HepG2 (cell line): ENCODE data around the gene SIT1. TPM values are rescaled to one million over a fixed set of nuclear protein-coding genes. Genes with fewer than 3 reads are reported as not detected.

ENCODE experiments used
- CREB3 ChIP-seq: sonication (generic); formaldehyde crosslinking; IDR thresholded peaks from 2 replicates; pipeline ENCODE4 v1.5.0; 2020; ENCODE audit warnings: missing genetic modification reagents
- ESRRA ChIP-seq: sonication (generic); formaldehyde crosslinking; IDR thresholded peaks from 2 replicates; pipeline ENCODE4 v1.5.1; 2020; ENCODE audit warnings: mild to moderate bottlenecking, low read depth, missing genetic modification reagents
- FLYWCH1 ChIP-seq: sonication (generic); formaldehyde crosslinking; IDR thresholded peaks from 2 replicates; pipeline ENCODE4 v1.8.1; 2023; ENCODE audit warnings: mild to moderate bottlenecking, missing genetic modification reagents
- FOXO1 ChIP-seq: sonication (generic); formaldehyde crosslinking; IDR thresholded peaks from 2 replicates; pipeline ENCODE4 v1.4.0; 2020; ENCODE audit warnings: missing genetic modification reagents
- GATAD1 ChIP-seq: IDR thresholded peaks from 2 replicates; pipeline ENCODE4 v1.6.1; 2016; ENCODE audit warnings: missing genetic modification reagents, missing compliant biosample characterization
- GTF2F1 ChIP-seq: fragments of 150-350 bp; IDR thresholded peaks from 2 replicates; pipeline ENCODE4 v1.6.1; 2014; ENCODE audit warnings: low read length
- HIVEP1 ChIP-seq: sonication (generic); formaldehyde crosslinking; IDR thresholded peaks from 2 replicates; pipeline ENCODE4 v1.4.0; 2020; ENCODE audit warnings: mild to moderate bottlenecking, missing genetic modification reagents
- IRX3 ChIP-seq: sonication (generic); formaldehyde crosslinking; IDR thresholded peaks from 2 replicates; pipeline ENCODE4 v1.8.1; 2023; ENCODE audit warnings: mild to moderate bottlenecking, low read depth, missing genetic modification reagents, borderline replicate concordance
- PHF20 ChIP-seq: sonication (generic); formaldehyde crosslinking; IDR thresholded peaks from 2 replicates; pipeline ENCODE4 v1.5.0; 2020; ENCODE audit warnings: mild to moderate bottlenecking, missing genetic modification reagents
- PRDM10 ChIP-seq: sonication (generic); formaldehyde crosslinking; IDR thresholded peaks from 2 replicates; pipeline ENCODE4 v1.4.0; 2020; ENCODE audit warnings: low read depth, missing genetic modification reagents
- RAD51 ChIP-seq: fragments of 450-650 bp; IDR thresholded peaks from 2 replicates; pipeline ENCODE4 v1.6.1; 2016; ENCODE audit warnings: borderline replicate concordance
- RORA ChIP-seq: sonication (generic); formaldehyde crosslinking; IDR thresholded peaks from 2 replicates; pipeline ENCODE4 v1.5.0; 2020; ENCODE audit warnings: mild to moderate bottlenecking, missing genetic modification reagents, moderate library complexity
- SCMH1 ChIP-seq: sonication (generic); formaldehyde crosslinking; IDR thresholded peaks from 2 replicates; pipeline ENCODE4 v1.9.0; 2021; ENCODE audit warnings: missing genetic modification reagents, mild to moderate bottlenecking, borderline replicate concordance
- SPEN ChIP-seq: sonication (generic); formaldehyde crosslinking; IDR thresholded peaks from 2 replicates; pipeline ENCODE4 v1.5.1; 2020; ENCODE audit warnings: low read depth, mild to moderate bottlenecking, missing genetic modification reagents
- ZFYVE20 ChIP-seq: sonication (generic); formaldehyde crosslinking; IDR thresholded peaks from 2 replicates; pipeline ENCODE4 v1.8.0; 2023; ENCODE audit warnings: low read depth, mild to moderate bottlenecking, moderate library complexity, missing genetic modification reagents, borderline replicate concordance
- ZMYM2 ChIP-seq: sonication (generic); formaldehyde crosslinking; IDR thresholded peaks from 2 replicates; pipeline ENCODE4 v1.8.0; 2022; ENCODE audit warnings: mild to moderate bottlenecking, missing genetic modification reagents
- ZNF432 ChIP-seq: sonication (generic); formaldehyde crosslinking; IDR thresholded peaks from 2 replicates; pipeline ENCODE4 v1.5.0; 2020; ENCODE audit warnings: missing genetic modification reagents, mild to moderate bottlenecking, borderline replicate concordance
- ZNF616 ChIP-seq: sonication (generic); formaldehyde crosslinking; IDR thresholded peaks from 2 replicates; pipeline ENCODE4 v1.5.0; 2020; ENCODE audit warnings: low read depth, mild to moderate bottlenecking, missing genetic modification reagents
- ZNF775 ChIP-seq: sonication (generic); formaldehyde crosslinking; IDR thresholded peaks from 2 replicates; pipeline ENCODE4 v1.4.0; 2020; ENCODE audit warnings: missing genetic modification reagents, mild to moderate bottlenecking, moderate library complexity, borderline replicate concordance
- ZSCAN31 ChIP-seq: sonication (generic); formaldehyde crosslinking; IDR thresholded peaks from 2 replicates; pipeline ENCODE4 v1.5.0; 2020; ENCODE audit warnings: low read depth, mild to moderate bottlenecking, missing genetic modification reagents
- polyA plus RNA-seq, 8 experiments: library from polyadenylated mRNA; depleted of rRNA in 3 of 8; stranded (reverse) in 7 of 8; unstranded in 1 of 8; fragments of >200 nt; fragmentation: Illumina TruSeq in 4 of 8; extraction: Trizol in 4 of 8; gene quantifications; 2 replicates each; pipeline versions ENCODE4 v1.2.1 to v1.2.3, GENCODE V29; 2011 to 2016; ENCODE audit warnings: low read depth in 4 of 8, missing spikeins in 1 of 8, mixed read lengths in 1 of 8; ENCODE audit not compliant: insufficient read depth in 1 of 8
- total RNA-seq, 5 experiments: library from RNA; depleted of rRNA; stranded (reverse); fragments of >200 nt; fragmentation: Illumina TruSeq; extraction: Trizol; gene quantifications; 2 replicates each; pipeline ENCODE4 v1.2.3, GENCODE V29; 2016; ENCODE audit warnings: low read depth in 1 of 5
- TF ChIP-seq, protein P1 (sequence below), 2 experiments: sonication (generic) in 1 of 2; formaldehyde crosslinking in 1 of 2; IDR thresholded peaks; 2 replicates each; pipeline versions ENCODE4 v1.4.0 to v1.6.1; 2016 to 2020; ENCODE audit warnings: borderline replicate concordance in 1 of 2, low read depth in 1 of 2, mild to moderate bottlenecking in 1 of 2, missing genetic modification reagents in 1 of 2

Gene SIT1
- total and polyA plus RNA-seq, 2 of the 13 experiments (the other 11 are each of a cell fraction or from before 2014, with no cell fraction given), result 0.09 to 6.7 TPM

- no peak for TF ChIP-seq GTF2F1
- TF ChIP-seq CREB3, result no peak
- TF ChIP-seq GATAD1, result peak; percentile 75
- TF ChIP-seq ZNF432, result no peak
- TF ChIP-seq ESRRA, result no peak; the same call in 1 of the 2 replicates
- no peak for TF ChIP-seq IRX3 (CRISPR knock-in tag)
- TF ChIP-seq, protein P1, sequence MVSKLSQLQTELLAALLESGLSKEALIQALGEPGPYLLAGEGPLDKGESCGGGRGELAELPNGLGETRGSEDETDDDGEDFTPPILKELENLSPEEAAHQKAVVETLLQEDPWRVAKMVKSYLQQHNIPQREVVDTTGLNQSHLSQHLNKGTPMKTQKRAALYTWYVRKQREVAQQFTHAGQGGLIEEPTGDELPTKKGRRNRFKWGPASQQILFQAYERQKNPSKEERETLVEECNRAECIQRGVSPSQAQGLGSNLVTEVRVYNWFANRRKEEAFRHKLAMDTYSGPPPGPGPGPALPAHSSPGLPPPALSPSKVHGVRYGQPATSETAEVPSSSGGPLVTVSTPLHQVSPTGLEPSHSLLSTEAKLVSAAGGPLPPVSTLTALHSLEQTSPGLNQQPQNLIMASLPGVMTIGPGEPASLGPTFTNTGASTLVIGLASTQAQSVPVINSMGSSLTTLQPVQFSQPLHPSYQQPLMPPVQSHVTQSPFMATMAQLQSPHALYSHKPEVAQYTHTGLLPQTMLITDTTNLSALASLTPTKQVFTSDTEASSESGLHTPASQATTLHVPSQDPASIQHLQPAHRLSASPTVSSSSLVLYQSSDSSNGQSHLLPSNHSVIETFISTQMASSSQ (IDR thresholded peaks at IDR 0.05; ENCODE audit: low read depth), result 0 out of 2 replicates have a peak, but pooled peaks have one; percentile 11
- TF ChIP-seq, protein P1 (CRISPR knock-in tag; IDR thresholded peaks at IDR 0.05; ENCODE audit: borderline replicate concordance), result peak; percentile 76; the same call in 1 of the 2 replicates
- TF ChIP-seq SCMH1 (CRISPR knock-in tag), result no peak
- peak; percentile 79 for TF ChIP-seq PHF20 (CRISPR knock-in tag)
- no peak for TF ChIP-seq ZNF775 (CRISPR knock-in tag)
- TF ChIP-seq ZNF616 (CRISPR knock-in tag), result no peak
- no peak for TF ChIP-seq FLYWCH1
- TF ChIP-seq FOXO1 (CRISPR knock-in tag), result no peak
- TF ChIP-seq ZSCAN31 (CRISPR knock-in tag), result 0 out of 2 replicates have a peak, but pooled peaks have one; percentile 13
- no peak for TF ChIP-seq ZFYVE20
- TF ChIP-seq ZMYM2 (CRISPR knock-in tag), result no peak
- TF ChIP-seq PRDM10 (CRISPR knock-in tag), result no peak; the same call in 1 of the 2 replicates
- peak; percentile 52; the same call in 1 of the 2 replicates for TF ChIP-seq SPEN (CRISPR knock-in tag)
- TF ChIP-seq RAD51, result no peak
- no peak for TF ChIP-seq RORA (CRISPR knock-in tag)
- TF ChIP-seq HIVEP1 (CRISPR knock-in tag), result no peak
Observed at GRCh38 chr9:35603986-35604577, 46.6 kb downstream of the SIT1 start (continued).
